H1 (cell line): ENCODE measurements around the gene EPS8. TPM values are rescaled to one million over a fixed set of nuclear protein-coding genes. Genes with fewer than 3 reads are reported as not detected.

Experiments used
- CTCF ChIA-PET: fragments of 300-600 bp; sonication (Branson Sonifier 250); formaldehyde crosslinking; loops from one replicate; lab custom pipeline; 2021; ENCODE audit not compliant: partially characterized antibody; lab: Charles Lee
- POLR2A ChIA-PET: fragments of 300-600 bp; sonication (Branson Sonifier 250); formaldehyde crosslinking; loops from one replicate; lab custom pipeline; 2021; ENCODE audit warnings: inconsistent platforms; ENCODE audit not compliant: partially characterized antibody; lab: Charles Lee
- DNase-seq, 2 experiments: peaks; one replicate each; pipeline versions ENCODE4 v3.0.0 to v3.0.0-alpha.2; 2010 to 2022; ENCODE audit warnings: low spot score in 2 of 2, low read depth in 1 of 2, mixed read lengths in 1 of 2
- FAIRE-seq: peaks from 2 replicates; lab custom pipeline; 2011; peaks lifted over from hg19 to GRCh38; lab: Jason Lieb, UNC
- H2AFZ ChIP-seq: 2 replicates; pipeline ENCODE4 v1.8.1; 2012; ENCODE audit warnings: low read length, inconsistent platforms
- H2AK5ac ChIP-seq: 2 replicates; pipeline ENCODE4 v1.6.1; 2013; ENCODE audit warnings: low read depth, low read length
- H2BK120ac ChIP-seq: replicated peaks from 2 replicates; pipeline ENCODE3; 2013; ENCODE audit warnings: low read depth, low read length, inconsistent platforms
- H2BK12ac ChIP-seq: 2 replicates; pipeline ENCODE4 v1.6.1; 2013; ENCODE audit warnings: low read depth, low read length
- H2BK15ac ChIP-seq: 2 replicates; pipeline ENCODE4 v1.6.1; 2013; ENCODE audit warnings: low read length
- H2BK20ac ChIP-seq: 2 replicates; pipeline ENCODE4 v1.6.1; 2013; ENCODE audit warnings: low read length
- H2BK5ac ChIP-seq: 2 replicates; pipeline ENCODE4 v1.6.1; 2013; ENCODE audit warnings: low read depth, low read length
- H3K14ac ChIP-seq: 2 replicates; pipeline ENCODE4 v1.6.1; 2013; ENCODE audit warnings: inconsistent platforms; ENCODE audit not compliant: insufficient read length
- H3K18ac ChIP-seq: 2 replicates; pipeline ENCODE4 v1.6.1; 2013; ENCODE audit warnings: low read length; ENCODE audit errors: extremely low read depth
- H3K23ac ChIP-seq: 2 replicates; pipeline ENCODE4 v1.6.1; 2013; ENCODE audit warnings: inconsistent platforms; ENCODE audit not compliant: insufficient read length
- H3K23me2 ChIP-seq: 2 replicates; pipeline ENCODE4 v1.6.1; 2013; ENCODE audit warnings: low read depth, low read length
- H3K27ac ChIP-seq: 2 replicates; pipeline ENCODE4 v1.6.1; 2011; ENCODE audit warnings: low read depth, low read length, inconsistent platforms
- H3K27me3 ChIP-seq, 4 experiments: replicated peaks in 1 of 4; 1 replicate in 1 of 4; 2 replicates in 3 of 4; pipeline versions ENCODE4 v1.6.1 to v1.8.1; 2011 to 2013; ENCODE audit warnings: low read length in 3 of 4, mild to moderate bottlenecking in 3 of 4, inconsistent platforms in 2 of 4, mixed read lengths in 2 of 4, moderate library complexity in 1 of 4; ENCODE audit not compliant: control insufficient read depth in 3 of 4, insufficient read depth in 3 of 4; ENCODE audit errors: extremely low read depth in 1 of 4
- H3K36me3 ChIP-seq, 4 experiments: 2 replicates each; pipeline versions ENCODE4 v1.6.1 to v1.8.1; 2011 to 2013; ENCODE audit warnings: mild to moderate bottlenecking in 4 of 4, low read length in 3 of 4, moderate library complexity in 2 of 4, control low read depth in 1 of 4, inconsistent platforms in 1 of 4; ENCODE audit not compliant: insufficient read depth in 4 of 4, control insufficient read depth in 2 of 4
- H3K4ac ChIP-seq: replicated peaks from 2 replicates; pipeline ENCODE3; 2013; ENCODE audit warnings: low read length, low read depth, mixed read lengths, inconsistent platforms; ENCODE audit not compliant: insufficient read length
- H3K4me1 ChIP-seq, 4 experiments: replicated peaks in 1 of 4; 1 replicate in 1 of 4; 2 replicates in 3 of 4; pipeline versions ENCODE4 v1.6.1 to v1.8.1; 2011 to 2013; ENCODE audit warnings: low read length in 3 of 4, inconsistent platforms in 2 of 4, mixed read lengths in 1 of 4; ENCODE audit not compliant: insufficient read depth in 4 of 4, control insufficient read depth in 3 of 4
- H3K4me2 ChIP-seq, 2 experiments: 2 replicates each; pipeline versions ENCODE4 v1.6.1 to v1.8.1; 2011 to 2013; ENCODE audit warnings: low read depth in 2 of 2, low read length in 2 of 2, control low read depth in 1 of 2, inconsistent platforms in 1 of 2, mild to moderate bottlenecking in 1 of 2; ENCODE audit not compliant: insufficient read depth in 1 of 2
- H3K4me3 ChIP-seq, 4 experiments: fragments of 200-600, 300-600 bp in 1 of 4; sonication (generic), shearing (Covaris generic), sonication (Bioruptor Twin) in 1 of 4; 2 replicates each; pipeline versions ENCODE4 v1.5.1 to v1.8.1; 2011 to 2016; ENCODE audit warnings: low read length in 4 of 4, low read depth in 3 of 4, control low read depth in 2 of 4, inconsistent platforms in 2 of 4, mild to moderate bottlenecking in 2 of 4, mixed read lengths in 1 of 4, moderate library complexity in 1 of 4; ENCODE audit not compliant: insufficient read depth in 2 of 4; ENCODE audit errors: extremely low read depth in 1 of 4
- H3K56ac ChIP-seq: replicated peaks from 2 replicates; pipeline ENCODE3; 2013; ENCODE audit warnings: low read depth, mild to moderate bottlenecking, mixed read lengths, low read length, inconsistent platforms; ENCODE audit not compliant: insufficient read length
- H3K79me1 ChIP-seq: 2 replicates; pipeline ENCODE4 v1.6.1; 2013; ENCODE audit warnings: low read depth, low read length, control low read depth
- H3K79me2 ChIP-seq, 2 experiments: 2 replicates each; pipeline versions ENCODE4 v1.6.1 to v1.8.1; 2012 to 2013; ENCODE audit warnings: low read length in 2 of 2, mild to moderate bottlenecking in 2 of 2, inconsistent platforms in 1 of 2; ENCODE audit not compliant: insufficient read depth in 2 of 2, control insufficient read depth in 1 of 2
- H3K9ac ChIP-seq, 4 experiments: replicated peaks in 1 of 4; 1 replicate in 1 of 4; 2 replicates in 3 of 4; pipeline versions ENCODE4 v1.6.1 to v1.8.1; 2011 to 2013; ENCODE audit warnings: low read depth in 3 of 4, low read length in 3 of 4, control low read depth in 2 of 4, mild to moderate bottlenecking in 2 of 4, moderate library complexity in 2 of 4, inconsistent platforms in 1 of 4; ENCODE audit errors: extremely low read depth in 1 of 4
- H3K9me3 ChIP-seq, 2 experiments: 2 replicates each; pipeline versions ENCODE4 v1.6.1 to v1.8.1; 2012 to 2013; ENCODE audit warnings: mild to moderate bottlenecking in 2 of 2, moderate library complexity in 2 of 2, control low read depth in 1 of 2, inconsistent platforms in 1 of 2, low read depth in 1 of 2, low read length in 1 of 2, mixed read lengths in 1 of 2; ENCODE audit not compliant: insufficient read depth in 2 of 2
- H4K20me1 ChIP-seq, 2 experiments: replicated peaks in 1 of 2; 2 replicates each; pipeline versions ENCODE3 to v1.8.1; 2011 to 2013; ENCODE audit warnings: inconsistent platforms in 2 of 2, low read length in 2 of 2, mild to moderate bottlenecking in 1 of 2; ENCODE audit not compliant: insufficient read depth in 2 of 2, control insufficient read depth in 1 of 2
- H4K5ac ChIP-seq: 2 replicates; pipeline ENCODE4 v1.6.1; 2013; ENCODE audit warnings: low read length, low read depth, mixed read lengths, inconsistent platforms; ENCODE audit not compliant: insufficient read length
- H4K8ac ChIP-seq: 2 replicates; pipeline ENCODE4 v1.8.0; 2013; ENCODE audit warnings: mild to moderate bottlenecking, moderate library complexity, low read length, inconsistent platforms; ENCODE audit not compliant: insufficient read depth; ENCODE audit errors: extremely low read depth
- H4K91ac ChIP-seq: replicated peaks from 2 replicates; pipeline ENCODE3; 2013; ENCODE audit warnings: low read length, mixed read lengths, inconsistent platforms; ENCODE audit not compliant: insufficient read length
- FOSL1 ChIP-seq: IDR thresholded peaks from 2 replicates; pipeline ENCODE4 v1.6.1; 2011; ENCODE audit warnings: mild to moderate bottlenecking, low read depth, low read length, moderate library complexity; ENCODE audit not compliant: insufficient read depth
- GABPA ChIP-seq: IDR thresholded peaks from 2 replicates; pipeline ENCODE4 v1.6.1; 2011; ENCODE audit warnings: mild to moderate bottlenecking, low read length, moderate library complexity, borderline replicate concordance; ENCODE audit not compliant: insufficient read depth
- SAP30 ChIP-seq: fragments of 300-600 bp; sonication (generic); IDR thresholded peaks from 2 replicates; pipeline ENCODE4 v1.7.1; 2012; ENCODE audit warnings: low read length, moderate library complexity, mild to moderate bottlenecking, inconsistent platforms; ENCODE audit not compliant: insufficient read depth, insufficient replicate concordance
- TAF7 ChIP-seq: optimal IDR thresholded peaks from 2 replicates; pipeline ENCODE3; 2011; ENCODE audit warnings: low read depth, mild to moderate bottlenecking, inconsistent platforms, low read length, moderate library complexity, borderline replicate concordance
- WGBS, 2 experiments: shearing (Covaris generic) in 1 of 2; methylation state at CpG; one replicate each; pipeline versions ENCODE4 v1.1.6 to v1.1.7; 2013 to 2015; ENCODE audit warnings: low lambda C conversion rate in 2 of 2, mixed read lengths in 2 of 2, inconsistent platforms in 1 of 2, low coverage in 1 of 2, missing lambda C conversion rate in 1 of 2; ENCODE audit not compliant: insufficient replicate concordance in 2 of 2, insufficient coverage in 1 of 2, insufficient read length in 1 of 2; ENCODE audit errors: extremely low coverage in 1 of 2, missing lambda C conversion rate in 1 of 2; 5-methylcytosine and 5-hydroxymethylcytosine counted together
- polyA plus RNA-seq, 7 experiments: library from polyadenylated mRNA; depleted of rRNA in 3 of 7; stranded (reverse) in 5 of 7; unstranded in 2 of 7; fragments of >200 nt in 5 of 7; fragments of 200-250 nt in 2 of 7; gene quantifications; 1 replicate in 5 of 7; 2 replicates in 1 of 7; 4 replicates in 1 of 7; pipeline versions ENCODE4 v1.2.1 to v1.2.3, GENCODE V29; 2011 to 2013; ENCODE audit warnings: missing spikeins in 2 of 7, mixed read lengths in 2 of 7
- total RNA-seq: library from RNA; stranded (reverse); fragmentation: NEBNext Ultra II Directional; extraction: Animal tissue kit (Norgen Biotek cat#: 25700); gene quantifications from 2 replicates; pipeline ENCODE4 v1.2.1, GENCODE V29; 2021

The EPS8 gene
- total and polyA plus RNA-seq, 2 of the 8 experiments (the other 6 are each of a cell fraction or from before 2014, with no cell fraction given) = 3.0 to 4.6 TPM

- Histone ChIP-seq H2BK120ac (no peak overlapping the region), H2BK20ac (no peak overlapping the region), H3K18ac (no peak overlapping the region), H2BK15ac (no peak overlapping the region), H3K14ac (no peak overlapping the region), H3K79me1 (no peaks in the 10 kb centered on the region), H4K5ac (no peak overlapping the region), H3K56ac (no peak overlapping the region), H3K23ac (no peak overlapping the region), H3K4me3 (no peak overlapping the region), H2BK12ac (no peak overlapping the region), H3K4me1 (peaks cover 0 to 5% (median 2%) of the 10 kb centered on the region in 4 experiments; a peak in 1 of 7 replicates), H3K27ac (no peak overlapping the region), H2AFZ (no peak overlapping the region), H4K91ac (no peak overlapping the region), H3K4me2 (no peak overlapping the region), H2AK5ac (no peak overlapping the region), H3K9me3 (no peaks in the 10 kb centered on the region), H3K23me2 (no peaks in the 10 kb centered on the region; the same call in 1 of the 2 replicates), H3K36me3 (no peaks in the 10 kb centered on the region), H4K20me1 (no peaks in the 10 kb centered on the region), H2BK5ac (no peak overlapping the region), H3K9ac (no peak overlapping the region), H3K27me3 (no peaks in the 10 kb centered on the region), H3K4ac (no peak overlapping the region), H4K8ac (no peak overlapping the region), H3K79me2 (no peaks in the 10 kb centered on the region)
- FAIRE-seq (no peak), DNase-seq (no peak)
- no peak for TF ChIP-seq FOSL1
- TF ChIP-seq GABPA = no peak
- no peak for TF ChIP-seq SAP30
- no peak for TF ChIP-seq TAF7
- 93% methylated on average over 4 of the region's 4 CpGs; no CpG with 5 or more reads in 1 of the 2 experiments for WGBS, 2 experiments
- ChIA-PET CTCF (no interaction called here), POLR2A (no interaction called here)
Observed at GRCh38 chr12:15632708-15633107, 156.5 kb downstream of the EPS8 start.
